Measurements from ENCODE around the gene PLEKHG4.

Gene PLEKHG4

DNA sequence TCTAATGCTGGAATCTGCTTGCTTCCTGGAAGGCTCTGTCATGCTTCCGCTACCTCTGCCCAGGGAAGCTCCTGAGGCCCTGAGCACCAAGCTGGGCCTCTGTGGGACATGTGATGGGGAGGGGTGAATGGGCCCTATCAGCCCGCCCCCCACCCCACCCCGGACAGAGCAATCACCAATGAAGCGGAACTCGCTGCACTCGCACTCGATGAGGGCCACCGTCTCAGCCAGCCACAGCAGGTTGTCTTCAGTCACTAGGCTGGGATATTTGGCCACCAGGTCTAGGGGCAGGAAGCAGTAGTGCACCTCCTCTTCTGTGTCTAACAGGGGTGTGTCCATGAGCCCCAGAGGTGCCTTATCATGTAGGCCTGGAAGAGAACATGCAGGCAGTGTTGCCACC is 23.6 kb downstream of the PLEKHG4 start:
- ATAC-seq (ENCODE audit: low read depth): no peak
- H3K9me3 Mint-ChIP-seq: no peaks in the 10 kb centered on the region
- H3K27ac Mint-ChIP-seq: no peak overlapping the region

GRCh38 chr16:67304020-67304419 is 24.7 kb downstream of the PLEKHG4 start:
- no peak for ATAC-seq (ENCODE audit: low read depth)
- Mint-ChIP-seq H3K4me3 (no peak overlapping the region), H3K27ac (no peak overlapping the region), H3K9me3 (no peaks in the 10 kb centered on the region), H3K4me1 (peaks cover 3% of the 10 kb centered on the region), H3K36me3 (no peaks in the 10 kb centered on the region), H3K27me3 (peaks cover 5% of the 10 kb centered on the region)
- no peak for DNase-seq (ENCODE audit: low spot score in 2 of 2)

More for the DNA sequence above, 23.6 kb downstream of the PLEKHG4 start:
- Mint-ChIP-seq H3K4me3 (no peak overlapping the region), H3K4me1 (no peaks in the 10 kb centered on the region), H3K27me3 (peaks cover 9% of the 10 kb centered on the region), H3K36me3 (no peaks in the 10 kb centered on the region)
- no peak for DNase-seq (ENCODE audit: low spot score in 2 of 2)

GRCh38 chr16:67305216-67306071 is 26.1 kb downstream of the PLEKHG4 start:
- Mint-ChIP-seq H3K4me3 (no peak overlapping the region), H3K36me3 (no peaks in the 10 kb centered on the region), H3K9me3 (no peaks in the 10 kb centered on the region), H3K27ac (no peak overlapping the region), H3K4me1 (peaks cover 3% of the 10 kb centered on the region), H3K27me3 (peaks cover 5% of the 10 kb centered on the region)
- no peak for ATAC-seq (ENCODE audit: low read depth)
- no peak for DNase-seq (ENCODE audit: low spot score in 2 of 2)

GRCh38 chr16:67310561-67310960 is 31.2 kb downstream of the PLEKHG4 start:
- Mint-ChIP-seq H3K27me3 (peaks cover 3% of the 10 kb centered on the region), H3K4me3 (no peak overlapping the region), H3K27ac (no peak overlapping the region), H3K9me3 (no peaks in the 10 kb centered on the region), H3K4me1 (peaks cover 3% of the 10 kb centered on the region), H3K36me3 (no peaks in the 10 kb centered on the region)
- ATAC-seq (ENCODE audit: low read depth) (no peak), DNase-seq (ENCODE audit: low spot score in 2 of 2) (no peak)

DNA sequence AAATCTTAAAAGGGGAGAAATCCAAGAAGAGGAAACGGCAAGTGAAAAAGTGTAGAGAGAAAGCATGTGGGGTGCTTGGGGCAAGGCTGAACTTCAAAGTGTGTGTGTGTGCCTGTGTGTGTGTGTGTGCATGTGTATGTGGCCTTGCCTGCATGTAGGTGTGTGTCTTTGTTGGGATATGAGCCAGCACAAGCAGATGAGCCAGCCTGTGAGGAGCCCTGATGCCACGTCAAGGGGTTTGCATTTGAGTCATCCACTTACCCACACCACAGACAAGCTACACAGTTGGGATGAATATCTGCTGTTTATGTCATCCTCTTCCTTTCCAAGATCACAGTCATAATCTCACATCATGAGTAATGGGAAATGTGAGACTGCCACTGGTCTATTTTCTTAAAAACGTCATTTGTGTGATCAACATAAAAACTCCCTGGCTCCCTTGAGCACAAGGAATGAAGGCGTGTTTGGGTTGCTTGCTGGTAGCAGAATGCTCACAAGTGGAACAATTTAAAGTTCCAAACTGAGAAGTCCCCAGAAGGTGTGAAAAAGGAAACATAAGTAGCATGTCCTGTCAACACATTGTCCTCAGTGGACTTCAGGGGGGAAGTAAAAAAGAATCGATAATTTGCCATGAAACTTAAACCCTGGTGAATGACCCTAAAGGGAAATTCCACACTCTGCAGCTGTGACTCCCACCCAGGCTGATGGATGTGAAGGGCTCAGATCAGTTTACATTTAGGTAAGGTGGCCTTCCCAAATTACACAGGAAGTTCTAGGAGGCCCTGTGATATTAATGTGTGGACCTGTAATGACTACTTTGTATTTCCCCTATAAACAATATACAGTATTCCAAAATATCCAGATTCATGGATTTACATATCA is 32.5 kb downstream of the PLEKHG4 start:
- no peaks in the 10 kb centered on the region for H3K9me3 Mint-ChIP-seq
- no peak overlapping the region for H3K27ac Mint-ChIP-seq
- H3K4me1 Mint-ChIP-seq: peaks cover 3% of the 10 kb centered on the region
- H3K36me3 Mint-ChIP-seq: no peaks in the 10 kb centered on the region
- H3K27me3 Mint-ChIP-seq: peaks cover 3% of the 10 kb centered on the region
- ATAC-seq (ENCODE audit: low read depth) (no peak), DNase-seq (ENCODE audit: low spot score in 2 of 2) (no peak)
- H3K4me3 Mint-ChIP-seq: no peak overlapping the region

DNA sequence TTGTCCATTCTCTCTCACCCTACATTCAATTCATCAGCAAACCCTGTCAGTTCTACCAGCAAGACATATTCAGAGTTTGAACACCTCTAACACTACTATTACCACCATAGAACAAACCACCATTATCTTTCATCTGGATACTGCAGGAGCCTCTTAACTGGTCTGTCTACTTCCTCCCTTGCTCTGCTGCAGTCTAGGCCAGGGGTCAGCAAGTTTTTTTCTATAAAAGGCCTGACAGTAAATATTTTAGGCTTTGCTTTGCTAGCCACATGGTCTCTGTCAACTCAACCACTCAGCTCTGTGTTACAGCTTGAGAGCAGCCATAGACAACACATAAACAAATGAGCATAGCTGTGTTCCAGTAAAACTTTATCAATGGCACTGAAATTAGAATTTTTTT is 33.4 kb downstream of the PLEKHG4 start:
- H3K36me3 Mint-ChIP-seq: no peaks in the 10 kb centered on the region
- no peaks in the 10 kb centered on the region for H3K9me3 Mint-ChIP-seq
- no peak for DNase-seq (ENCODE audit: low spot score in 2 of 2)
- peaks cover 3% of the 10 kb centered on the region for H3K27me3 Mint-ChIP-seq
- no peak overlapping the region for H3K4me3 Mint-ChIP-seq
- H3K27ac Mint-ChIP-seq: no peak overlapping the region
- peaks cover 3% of the 10 kb centered on the region for H3K4me1 Mint-ChIP-seq
- ATAC-seq (ENCODE audit: low read depth): no peak

- H3K27ac Mint-ChIP-seq: no peak overlapping the region
- no peak overlapping the region for H3K4me3 Mint-ChIP-seq
- ATAC-seq (ENCODE audit: low read depth) (no peak), DNase-seq (ENCODE audit: low spot score in 2 of 2) (no peak)
- no peaks in the 10 kb centered on the region for H3K4me1 Mint-ChIP-seq
- H3K27me3 Mint-ChIP-seq: peaks cover 5% of the 10 kb centered on the region
- H3K9me3 Mint-ChIP-seq: no peaks in the 10 kb centered on the region
- H3K36me3 Mint-ChIP-seq: no peaks in the 10 kb centered on the region
Measured at GRCh38 chr16:67317853-67318252, 38.5 kb downstream of the PLEKHG4 start.

GRCh38 chr16:67326115-67326471 is 46.8 kb downstream of the PLEKHG4 start:
- no peak for DNase-seq (ENCODE audit: low spot score in 2 of 2)
- no peak for ATAC-seq (ENCODE audit: low read depth)
- peak overlapping the region; percentile 73 for H3K27ac Mint-ChIP-seq
- peaks cover 1% of the 10 kb centered on the region for H3K36me3 Mint-ChIP-seq
- H3K4me1 Mint-ChIP-seq: peaks cover 26% of the 10 kb centered on the region
- peaks cover 2% of the 10 kb centered on the region for H3K9me3 Mint-ChIP-seq
- peaks cover 11% of the 10 kb centered on the region for H3K27me3 Mint-ChIP-seq
- peak overlapping the region; percentile 82 for H3K4me3 Mint-ChIP-seq

GRCh38 chr16:67326472-67327309 is 47.4 kb downstream of the PLEKHG4 start, which contains the start of the genes KCTD19 and LRRC36:
Gene KCTD19 (minus strand): TSS chr16:67326741. CDS start chr16:67326707, 34 bp downstream.
Gene LRRC36 (plus strand): TSS chr16:67326815. CDS start chr16:67326863, 48 bp downstream.
- peak; percentile 13 for ATAC-seq (ENCODE audit: low read depth)
- peaks cover 26% of the 10 kb centered on the region for H3K4me1 Mint-ChIP-seq
- peaks cover 2% of the 10 kb centered on the region for H3K9me3 Mint-ChIP-seq
- peaks cover 1% of the 10 kb centered on the region for H3K36me3 Mint-ChIP-seq
- peaks cover 11% of the 10 kb centered on the region for H3K27me3 Mint-ChIP-seq
- peak; percentile 26 to 32 for DNase-seq (ENCODE audit: low spot score in 2 of 2)
- peak within 1 kb of the TSS; percentile 73 for H3K27ac Mint-ChIP-seq
- H3K4me3 Mint-ChIP-seq: peak within 1 kb of the TSS; percentile 82

DNA sequence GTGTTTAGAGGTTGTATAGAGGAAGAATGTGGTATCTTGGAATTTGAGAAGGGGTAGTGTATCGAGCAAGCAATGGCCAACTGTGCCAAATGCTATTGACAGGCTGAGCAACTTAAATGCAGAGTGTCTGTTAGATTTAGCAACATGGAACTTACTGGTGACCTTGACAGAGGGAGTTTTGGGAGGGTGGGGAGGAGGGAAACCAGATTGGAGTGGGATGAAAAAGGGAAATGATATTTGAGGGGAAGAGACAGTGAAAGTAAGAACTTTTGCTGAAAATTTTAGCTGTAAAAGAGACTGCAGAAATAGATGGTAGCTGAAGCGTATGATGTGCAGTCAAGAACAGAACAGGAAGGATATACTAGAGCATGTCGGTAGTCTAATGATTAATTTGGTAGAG is 48.4 kb downstream of the PLEKHG4 start:
- DNase-seq (ENCODE audit: low spot score in 2 of 2) (no peak), ATAC-seq (ENCODE audit: low read depth) (no peak)
- Mint-ChIP-seq H3K27me3 (peaks cover 11% of the 10 kb centered on the region), H3K36me3 (peaks cover 1% of the 10 kb centered on the region), H3K4me3 (peak overlapping the region; percentile 39), H3K4me1 (peaks cover 26% of the 10 kb centered on the region), H3K27ac (no peak overlapping the region), H3K9me3 (peaks cover 2% of the 10 kb centered on the region)

GRCh38 chr16:67329901-67330300 is 50.6 kb downstream of the PLEKHG4 start:
- DNase-seq (ENCODE audit: low spot score in 2 of 2) (no peak), ATAC-seq (ENCODE audit: low read depth) (no peak)
- Mint-ChIP-seq H3K36me3 (peaks cover 1% of the 10 kb centered on the region), H3K4me1 (peaks cover 20% of the 10 kb centered on the region), H3K9me3 (peaks cover 2% of the 10 kb centered on the region), H3K27me3 (peaks cover 11% of the 10 kb centered on the region), H3K4me3 (no peak overlapping the region), H3K27ac (no peak overlapping the region)

- no peak for ATAC-seq (ENCODE audit: low read depth)
- Mint-ChIP-seq H3K27ac (no peak overlapping the region), H3K36me3 (peaks cover 5% of the 10 kb centered on the region), H3K4me3 (no peak overlapping the region), H3K4me1 (no peaks in the 10 kb centered on the region), H3K9me3 (peaks cover 5% of the 10 kb centered on the region), H3K27me3 (peaks cover 4% of the 10 kb centered on the region)
- DNase-seq (ENCODE audit: low spot score in 2 of 2): no peak
Measured at GRCh38 chr16:67333315-67333714, 54.0 kb downstream of the PLEKHG4 start.

DNA sequence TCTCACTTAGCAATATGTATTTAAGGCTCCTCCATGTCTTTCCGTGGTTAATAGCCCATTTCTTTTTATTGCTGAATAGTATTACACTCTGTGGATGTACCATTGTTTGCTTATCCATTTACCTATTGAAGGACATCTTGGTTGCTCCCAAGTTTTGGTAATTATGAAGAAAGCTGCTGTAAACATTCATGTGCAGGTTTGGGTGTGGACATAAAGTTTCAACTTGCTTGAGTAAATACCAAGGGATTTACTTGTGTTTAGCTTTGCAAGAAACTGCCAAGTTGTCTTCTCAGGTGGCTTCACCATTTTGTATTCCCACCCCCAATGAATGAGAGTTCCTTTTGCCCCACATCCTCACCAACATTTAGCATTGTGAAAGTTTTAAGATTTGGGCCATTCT is 56.8 kb downstream of the PLEKHG4 start:
- H3K9me3 Mint-ChIP-seq: peaks cover 3% of the 10 kb centered on the region
- no peaks in the 10 kb centered on the region for H3K4me1 Mint-ChIP-seq
- no peak for DNase-seq (ENCODE audit: low spot score in 2 of 2)
- H3K27ac Mint-ChIP-seq: no peak overlapping the region
- peaks cover 3% of the 10 kb centered on the region for H3K36me3 Mint-ChIP-seq
- ATAC-seq (ENCODE audit: low read depth): no peak
- H3K4me3 Mint-ChIP-seq: no peak overlapping the region
- H3K27me3 Mint-ChIP-seq: no peaks in the 10 kb centered on the region

Data from memory B cell (primary cell).